ENCODE measurements around the gene ARHGAP33. TPM values are rescaled to one million over a fixed set of nuclear protein-coding genes. Genes with fewer than 3 reads are reported as not detected.

The ARHGAP33 gene
- total RNA-seq, 1 experiment from 2014 or later: 43.9 TPM

- H3K9me3 Mint-ChIP-seq: no peaks in the 10 kb centered on the region
- ChIA-PET POLR2A (interaction anchor here (1.7 kb wide), 1 partner anchor 26 kb away, joined by 6 read pairs; no protein-coding TSS in a partner anchor), CTCF (interaction anchor here (0.6 to 1.9 kb wide), 5 partner anchors 9 to 53 kb away, joined by 3 to 6 read pairs (median 4); partner anchors contain the start of genes LIN37, PROSER3, PSENEN and U2AF1L4)
- no peaks in the 10 kb centered on the region for H3K27me3 Mint-ChIP-seq (ENCODE audit: low read depth)
- H3K4me1 Mint-ChIP-seq: peaks cover 13% of the 10 kb centered on the region
- no peak for TF ChIP-seq ZNF532 (CRISPR knock-in tag; IDR thresholded peaks at IDR 0.05; ENCODE audit: borderline replicate concordance)
- TF ChIP-seq NR1H2 (CRISPR knock-in tag; IDR thresholded peaks at IDR 0.05): no peak
- TF ChIP-seq, protein P1, sequence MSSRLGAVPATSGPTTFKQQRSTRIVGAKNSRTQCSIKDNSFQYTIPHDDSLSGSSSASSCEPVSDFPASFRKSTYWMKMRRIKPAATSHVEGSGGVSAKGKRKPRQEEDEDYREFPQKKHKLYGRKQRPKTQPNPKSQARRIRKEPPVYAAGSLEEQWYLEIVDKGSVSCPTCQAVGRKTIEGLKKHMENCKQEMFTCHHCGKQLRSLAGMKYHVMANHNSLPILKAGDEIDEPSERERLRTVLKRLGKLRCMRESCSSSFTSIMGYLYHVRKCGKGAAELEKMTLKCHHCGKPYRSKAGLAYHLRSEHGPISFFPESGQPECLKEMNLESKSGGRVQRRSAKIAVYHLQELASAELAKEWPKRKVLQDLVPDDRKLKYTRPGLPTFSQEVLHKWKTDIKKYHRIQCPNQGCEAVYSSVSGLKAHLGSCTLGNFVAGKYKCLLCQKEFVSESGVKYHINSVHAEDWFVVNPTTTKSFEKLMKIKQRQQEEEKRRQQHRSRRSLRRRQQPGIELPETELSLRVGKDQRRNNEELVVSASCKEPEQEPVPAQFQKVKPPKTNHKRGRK (CRISPR knock-in tag; IDR thresholded peaks at IDR 0.05; ENCODE audit: borderline replicate concordance): no peak
- H3K4me3 Mint-ChIP-seq: no peak overlapping the region
- no peak; the same call in 1 of the 2 replicates for ATAC-seq
- no peak overlapping the region for H3K27ac Mint-ChIP-seq
- H3K36me3 Mint-ChIP-seq: peaks cover 19% of the 10 kb centered on the region
- no peak for DNase-seq (ENCODE audit: low spot score)
Observed at GRCh38 chr19:35766571-35767104, 8.7 kb upstream of the ARHGAP33 start.

DNA sequence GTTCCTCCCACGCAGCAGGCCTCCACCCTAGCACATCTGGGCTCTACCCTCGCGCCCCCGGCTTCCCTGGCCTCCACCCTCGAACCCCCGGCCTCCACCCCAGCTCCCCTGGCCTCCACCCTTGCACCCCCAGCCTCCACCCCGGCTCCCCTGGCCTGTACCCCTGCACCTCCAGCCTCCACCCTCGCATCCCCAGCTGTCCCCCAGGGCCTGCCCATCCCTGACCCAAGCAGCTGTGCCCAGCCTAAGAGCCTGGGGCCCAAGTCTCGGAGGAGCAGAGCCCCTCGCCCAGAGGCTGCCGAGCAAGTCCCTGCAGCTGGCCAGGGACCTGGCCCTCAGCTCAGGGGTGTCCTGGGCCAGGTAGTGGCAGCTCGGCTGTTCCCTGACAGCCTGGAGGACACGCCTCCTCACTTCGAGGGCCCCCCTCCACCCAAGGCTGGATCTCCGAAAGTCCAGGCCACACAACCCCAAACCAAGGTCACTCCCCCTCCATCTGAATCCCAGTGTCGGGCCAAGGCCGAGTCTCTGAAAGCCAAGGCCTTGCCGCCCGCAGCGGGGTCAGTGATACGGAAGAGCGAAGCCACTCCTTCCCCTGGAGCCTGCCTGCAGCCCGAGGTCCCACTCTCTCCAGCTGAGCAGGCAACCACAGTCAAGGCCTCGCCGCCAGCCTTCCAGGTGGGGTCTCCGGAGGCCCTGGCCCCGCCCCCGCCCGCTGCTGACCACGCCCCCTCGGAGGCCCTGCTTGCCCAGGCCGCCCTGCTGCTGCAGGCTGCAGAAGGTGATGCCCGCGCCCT is 7.9 kb upstream of the ARHGAP33 start:
- TF ChIP-seq RORB (CRISPR knock-in tag; IDR thresholded peaks at IDR 0.05): no peak
- no peak for TF ChIP-seq HMGA2 (CRISPR knock-in tag; IDR thresholded peaks at IDR 0.05)
- TF ChIP-seq ZNF396 (CRISPR knock-in tag; IDR thresholded peaks at IDR 0.05; ENCODE audit: borderline replicate concordance): no peak
- no peak for TF ChIP-seq USF1 (CRISPR knock-in tag; IDR thresholded peaks at IDR 0.05)
- no peak for TF ChIP-seq FOXP1 (CRISPR knock-in tag; IDR thresholded peaks at IDR 0.05; ENCODE audit: borderline replicate concordance)
- TF ChIP-seq, protein P2, sequence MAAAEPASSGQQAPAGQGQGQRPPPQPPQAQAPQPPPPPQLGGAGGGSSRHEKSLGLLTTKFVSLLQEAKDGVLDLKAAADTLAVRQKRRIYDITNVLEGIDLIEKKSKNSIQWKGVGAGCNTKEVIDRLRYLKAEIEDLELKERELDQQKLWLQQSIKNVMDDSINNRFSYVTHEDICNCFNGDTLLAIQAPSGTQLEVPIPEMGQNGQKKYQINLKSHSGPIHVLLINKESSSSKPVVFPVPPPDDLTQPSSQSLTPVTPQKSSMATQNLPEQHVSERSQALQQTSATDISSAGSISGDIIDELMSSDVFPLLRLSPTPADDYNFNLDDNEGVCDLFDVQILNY (CRISPR knock-in tag; IDR thresholded peaks at IDR 0.05): no peak
- TF ChIP-seq, protein P3, sequence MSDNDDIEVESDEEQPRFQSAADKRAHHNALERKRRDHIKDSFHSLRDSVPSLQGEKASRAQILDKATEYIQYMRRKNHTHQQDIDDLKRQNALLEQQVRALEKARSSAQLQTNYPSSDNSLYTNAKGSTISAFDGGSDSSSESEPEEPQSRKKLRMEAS (CRISPR knock-in tag; IDR thresholded peaks at IDR 0.05): peak; percentile 46; the same call in 1 of the 2 replicates
- TF ChIP-seq SP1 (CRISPR knock-in tag; conservative IDR thresholded peaks at IDR 0.05): peak; percentile 58; the same call in 1 of the 2 replicates
- no peak for TF ChIP-seq TEAD1 (CRISPR knock-in tag; IDR thresholded peaks at IDR 0.05)
- TF ChIP-seq NFE2L1 (CRISPR knock-in tag; IDR thresholded peaks at IDR 0.05): no peak
- TF ChIP-seq, protein P4, sequence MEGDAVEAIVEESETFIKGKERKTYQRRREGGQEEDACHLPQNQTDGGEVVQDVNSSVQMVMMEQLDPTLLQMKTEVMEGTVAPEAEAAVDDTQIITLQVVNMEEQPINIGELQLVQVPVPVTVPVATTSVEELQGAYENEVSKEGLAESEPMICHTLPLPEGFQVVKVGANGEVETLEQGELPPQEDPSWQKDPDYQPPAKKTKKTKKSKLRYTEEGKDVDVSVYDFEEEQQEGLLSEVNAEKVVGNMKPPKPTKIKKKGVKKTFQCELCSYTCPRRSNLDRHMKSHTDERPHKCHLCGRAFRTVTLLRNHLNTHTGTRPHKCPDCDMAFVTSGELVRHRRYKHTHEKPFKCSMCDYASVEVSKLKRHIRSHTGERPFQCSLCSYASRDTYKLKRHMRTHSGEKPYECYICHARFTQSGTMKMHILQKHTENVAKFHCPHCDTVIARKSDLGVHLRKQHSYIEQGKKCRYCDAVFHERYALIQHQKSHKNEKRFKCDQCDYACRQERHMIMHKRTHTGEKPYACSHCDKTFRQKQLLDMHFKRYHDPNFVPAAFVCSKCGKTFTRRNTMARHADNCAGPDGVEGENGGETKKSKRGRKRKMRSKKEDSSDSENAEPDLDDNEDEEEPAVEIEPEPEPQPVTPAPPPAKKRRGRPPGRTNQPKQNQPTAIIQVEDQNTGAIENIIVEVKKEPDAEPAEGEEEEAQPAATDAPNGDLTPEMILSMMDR (IDR thresholded peaks at IDR 0.05): no peak
- TF ChIP-seq NR2C2 (CRISPR knock-in tag; IDR thresholded peaks at IDR 0.05): no peak
- H3K4me1 Mint-ChIP-seq: peaks cover 13% of the 10 kb centered on the region
- peak; percentile 92 for DNase-seq (ENCODE audit: low spot score)
- H3K27me3 Mint-ChIP-seq (ENCODE audit: low read depth): peaks cover 2% of the 10 kb centered on the region
- ChIA-PET CTCF (interaction anchor here (1.0 to 1.9 kb wide), 10 partner anchors 10 to 164 kb away, joined by 3 to 11 read pairs (median 4); partner anchors contain the start of genes LIN37, PROSER3, PSENEN and U2AF1L4), POLR2A (interaction anchor here (1.1 to 1.7 kb wide), 3 partner anchors 19 to 27 kb away, joined by 4 to 6 read pairs (median 5); partner anchors contain the start of genes LIN37, PSENEN and U2AF1L4)
- H3K4me3 Mint-ChIP-seq: peak overlapping the region; percentile 54
- H3K36me3 Mint-ChIP-seq: peaks cover 13% of the 10 kb centered on the region; the same call in 1 of the 2 replicates
- H3K27ac Mint-ChIP-seq: peak overlapping the region; percentile 79
- ATAC-seq: peak; percentile 94
- no peaks in the 10 kb centered on the region for H3K9me3 Mint-ChIP-seq

Data from WTC11 (cell line).